K562 (cell line): ENCODE data around the gene SPOUT1. TPM values are rescaled to one million over a fixed set of nuclear protein-coding genes. Genes with fewer than 3 reads are reported as not detected.

Experiments used
- ATAC-seq: fragments of 200-7000 bp; cut with Tn5 transposase; 3 replicates; pipeline ENCODE4 v1.9.1; 2020; ENCODE audit warnings: moderate library complexity
- BruUV-seq: library from RNA; stranded (reverse); fragments of 400-500 nt; replicated peaks from 2 replicates; lab custom pipeline; 2021; lab: Mats Ljungman, UMichigan
- CTCF ChIA-PET: fragments of 300-600 bp; formaldehyde crosslinking; extraction: SDS; loops from one replicate; lab custom pipeline; 2021; ENCODE audit warnings: low intra/inter-chr PET ratio; lab: Yijun Ruan, JAX
- POLR2A ChIA-PET: fragments of 300-600, 350-650 bp; sonication (Branson Sonifier 250); formaldehyde crosslinking; extraction: SDS; loops from one replicate; lab custom pipeline; 2021; ENCODE audit warnings: antibody characterized with exemption, inconsistent platforms; lab: Yijun Ruan, JAX
- DNase-seq, 4 experiments: peaks; one replicate each; pipeline versions ENCODE4 v3.0.0 to v3.0.0-alpha.2; 2011 to 2018; ENCODE audit warnings: low spot score in 3 of 4, mixed read lengths in 3 of 4; ENCODE audit errors: extremely low read depth in 1 of 4
- FAIRE-seq: peaks from 2 replicates; lab custom pipeline; 2011; peaks lifted over from hg19 to GRCh38; lab: Jason Lieb, UNC
- H2AFZ ChIP-seq: 2 replicates; pipeline ENCODE4 v1.6.0; 2011; ENCODE audit warnings: low read depth, low read length, control low read depth, inconsistent platforms
- H3K27ac ChIP-seq: fragments of 200-600 bp; 3 replicates; pipeline ENCODE4 v1.8.0; 2011; ENCODE audit warnings: low read depth, mild to moderate bottlenecking, control low read depth, inconsistent platforms, low read length, moderate library complexity, mixed read lengths; ENCODE audit errors: extremely low read depth
- H3K27me3 ChIP-seq, 2 experiments: fragments of 300-600 bp in 1 of 2; 2 replicates in 1 of 2; 3 replicates in 1 of 2; pipeline versions ENCODE4 v1.6.0 to v1.8.0; 2011; ENCODE audit warnings: inconsistent platforms in 2 of 2, low read length in 2 of 2, mild to moderate bottlenecking in 1 of 2, mixed read lengths in 1 of 2, moderate library complexity in 1 of 2; ENCODE audit not compliant: control insufficient read depth in 2 of 2, insufficient read depth in 2 of 2
- H3K36me3 ChIP-seq: fragments of 300-600 bp; 3 replicates; pipeline ENCODE4 v1.8.0; 2011; ENCODE audit warnings: mild to moderate bottlenecking, low read length, inconsistent platforms; ENCODE audit not compliant: control insufficient read depth, insufficient read depth
- H3K4me1 ChIP-seq, 2 experiments: fragments of 200-600 bp in 1 of 2; replicated peaks in 1 of 2; 2 replicates in 1 of 2; 3 replicates in 1 of 2; pipeline versions ENCODE4 v1.5.1 to v1.8.0; 2011; ENCODE audit warnings: inconsistent platforms in 2 of 2, low read length in 2 of 2, mild to moderate bottlenecking in 1 of 2, mixed read lengths in 1 of 2, moderate library complexity in 1 of 2; ENCODE audit not compliant: control insufficient read depth in 2 of 2, insufficient read depth in 2 of 2
- H3K4me2 ChIP-seq: 2 replicates; pipeline ENCODE4 v1.6.1; 2011; ENCODE audit warnings: low read length, control low read depth, inconsistent platforms, mixed read lengths; ENCODE audit not compliant: insufficient read depth
- H3K4me3 ChIP-seq: fragments of 200-600 bp; sonication (generic), shearing (Covaris generic); 2 replicates; pipeline ENCODE4 v1.5.1; 2016; ENCODE audit warnings: control low read depth, inconsistent platforms
- H3K79me2 ChIP-seq: fragments of 200-600 bp; 3 replicates; pipeline ENCODE4 v1.8.0; 2011; ENCODE audit warnings: low read length, inconsistent platforms; ENCODE audit not compliant: control insufficient read depth, insufficient read depth
- H3K9ac ChIP-seq, 2 experiments: 2 replicates each; pipeline versions ENCODE4 v1.6.0 to v1.6.1; 2011; ENCODE audit warnings: low read depth in 2 of 2, low read length in 2 of 2, control low read depth in 1 of 2, inconsistent platforms in 1 of 2, mild to moderate bottlenecking in 1 of 2, mixed read lengths in 1 of 2; ENCODE audit not compliant: insufficient read depth in 1 of 2
- H3K9me1 ChIP-seq: one replicate; pipeline ENCODE4 v1.6.0; 2011; ENCODE audit warnings: inconsistent platforms, mild to moderate bottlenecking, low read length, moderate library complexity; ENCODE audit not compliant: control insufficient read depth, insufficient read depth
- H3K9me3 ChIP-seq: replicated peaks from 2 replicates; pipeline ENCODE4 v1.5.1; 2011; ENCODE audit warnings: low read depth, low read length, inconsistent platforms; ENCODE audit not compliant: control insufficient read depth, insufficient read depth
- H4K20me1 ChIP-seq: replicated peaks from 2 replicates; pipeline ENCODE4 v1.6.1; 2011; ENCODE audit warnings: low read length, inconsistent platforms, mixed read lengths; ENCODE audit not compliant: control insufficient read depth, insufficient read depth
- ETS2 ChIP-seq: IDR thresholded peaks from 2 replicates; pipeline ENCODE4 v1.6.1; 2016; ENCODE audit warnings: borderline replicate concordance, missing genetic modification characterization, mild to moderate bottlenecking, moderate library complexity, missing compliant biosample characterization; ENCODE audit not compliant: poor library complexity, severe bottlenecking
- ETV5 ChIP-seq: sonication (generic); formaldehyde crosslinking; IDR thresholded peaks from 2 replicates; pipeline ENCODE4 v1.4.0; 2020; ENCODE audit warnings: low read depth, mild to moderate bottlenecking, missing genetic modification reagents
- KDM5B ChIP-seq: fragments of 200-600 bp; sonication (generic); IDR thresholded peaks from 2 replicates; pipeline ENCODE4 v1.6.1; 2012; ENCODE audit warnings: low read depth, mild to moderate bottlenecking, moderate library complexity, low read length, control low read depth, inconsistent platforms; ENCODE audit not compliant: insufficient replicate concordance
- RBM34 ChIP-seq: fragments of 200-400 bp; formaldehyde crosslinking; IDR thresholded peaks from 2 replicates; pipeline ENCODE4 v1.6.1; 2018; ENCODE audit warnings: low read length, borderline replicate concordance; ENCODE audit not compliant: insufficient read depth
- SAFB ChIP-seq: fragments of 200-400 bp; formaldehyde crosslinking; IDR thresholded peaks from 2 replicates; pipeline ENCODE4 v1.6.1; 2017; ENCODE audit warnings: low read depth, low read length, borderline replicate concordance
- ZBTB7A ChIP-seq: IDR thresholded peaks from 2 replicates; pipeline ENCODE4 v1.6.1; 2011; ENCODE audit warnings: low read depth, mild to moderate bottlenecking, low read length, moderate library complexity, borderline replicate concordance; ENCODE audit not compliant: control insufficient read depth
- ZNF318 ChIP-seq, 2 experiments: fragments of 450-650 bp; IDR thresholded peaks; 2 replicates each; pipeline ENCODE4 v1.6.1; 2016; ENCODE audit warnings: mild to moderate bottlenecking in 2 of 2, borderline replicate concordance in 1 of 2, low read depth in 1 of 2, moderate library complexity in 1 of 2
- WGBS: fragments of 100-300 bp; shearing (Covaris generic); methylation state at CpG from one replicate; pipeline ENCODE4 v1.1.6; 2016; ENCODE audit warnings: low coverage, mixed read lengths; ENCODE audit not compliant: insufficient coverage; ENCODE audit errors: missing lambda C conversion rate; 5-methylcytosine and 5-hydroxymethylcytosine counted together
- in situ Hi-C: fragments of 300-500 bp; cut with MboI; formaldehyde crosslinking; loops from 4 replicates; pipeline ENCODE4 v1.15.0; 2018; ENCODE audit warnings: inconsistent platforms, mixed read lengths
- intact Hi-C: fragments of 100-400 bp; cut with micrococcal nuclease; formaldehyde crosslinking; loops from 2 replicates; pipeline ENCODE4 v1.14.2; 2022
- polyA plus RNA-seq, 8 experiments: library from polyadenylated mRNA; depleted of rRNA in 4 of 8; stranded (reverse) in 5 of 8; unstranded in 3 of 8; fragments of >200 nt; fragmentation: Nextera tagmentation in 2 of 8; fragmentation: Illumina TruSeq in 1 of 8; extraction: Ambion mirVana in 2 of 8; extraction: Trizol in 1 of 8; gene quantifications; 2 replicates each; pipeline versions ENCODE4 v1.2.1 to v1.2.3, GENCODE V29; 2011 to 2014; ENCODE audit warnings: inconsistent platforms in 1 of 8, missing spikeins in 1 of 8
- total RNA-seq, 7 experiments: library from RNA; depleted of rRNA in 6 of 7; stranded (reverse); fragments of >200 nt in 6 of 7; fragmentation: Illumina TruSeq in 2 of 7; extraction: Trizol in 2 of 7; gene quantifications; 2 replicates each; pipeline versions ENCODE4 v1.2.1 to v1.2.3, GENCODE V29; 2011 to 2021; ENCODE audit warnings: low replicate concordance in 1 of 7

The SPOUT1 gene
- total and polyA plus RNA-seq, 9 of the 15 experiments (the other 6 are each of a cell fraction or from before 2014, with no cell fraction given) = 10.6 to 121 (median 37.4) TPM

- TF ChIP-seq ZBTB7A = no peak
- TF ChIP-seq KDM5B = no peak
- no peak for TF ChIP-seq ETV5
These were observed 10.9 kb upstream of the SPOUT1 start (continued) for GRCh38 chr9:128840524-128840923.

- no peak for ATAC-seq
- BruUV-seq = no TSS peak
- in situ Hi-C loops = no loop called here
- TF ChIP-seq ZNF318 (IDR thresholded peaks at IDR 0.05; ENCODE audit: borderline replicate concordance in 1 of 2, low read depth in 1 of 2) = no peak
- TF ChIP-seq RBM34 = no peak
- TF ChIP-seq SAFB = no peak
- TF ChIP-seq ETS2 (tag) = no peak
These were observed 8.7 kb upstream of the SPOUT1 start for GRCh38 chr9:128838338-128838737.

More at GRCh38 chr9:128838338-128838737, 8.7 kb upstream of the SPOUT1 start:
- WGBS = 69% methylated on average over 3 of the region's 3 CpGs
- ChIA-PET POLR2A (interaction anchor here (1.0 kb wide), 1 partner anchor 105 kb away, joined by 6 read pairs; no protein-coding TSS in a partner anchor), CTCF (no interaction called here)
- H3K4me1 ChIP-seq = peaks cover 0 to 5% of the 10 kb centered on the region in 2 experiments; a peak in 2 of 5 replicates
- H3K4me3 ChIP-seq = no peak overlapping the region
- no peaks in the 10 kb centered on the region for H3K79me2 ChIP-seq
- H2AFZ ChIP-seq = no peak overlapping the region
- H4K20me1 ChIP-seq = no peaks in the 10 kb centered on the region
- H3K27ac ChIP-seq = no peak overlapping the region
- H3K9me3 ChIP-seq = no peaks in the 10 kb centered on the region
- DNase-seq = peak in 3 of 4 experiments; percentile 4 to 7 (median 6)
- intact Hi-C loops = no loop called here
- H3K4me2 ChIP-seq = no peak overlapping the region
- no peak for FAIRE-seq
- no peaks in the 10 kb centered on the region for H3K27me3 ChIP-seq
- peak overlapping the region in 1 of 2 experiments; percentile 78; a peak in 2 of 4 replicates for H3K9ac ChIP-seq
- H3K36me3 ChIP-seq = peaks cover 21% of the 10 kb centered on the region; the same call in 2 of the 3 replicates
- no peaks in the 10 kb centered on the region for H3K9me1 ChIP-seq
